Endothelial cell of hepatic sinusoid (primary cell): ENCODE data around the gene SDHB.

ENCODE experiments used
- in situ Hi-C: cut with HindIII; loops from 2 replicates; pipeline ENCODE4 v1.10.0; 2017; ENCODE audit warnings: low sequenced_read_pairs

The SDHB gene

GRCh38 chr1:17047924-17048323 is 5.9 kb downstream of the SDHB start:
- in situ Hi-C loops: loop anchor here (25.0 kb wide), 1 partner anchor 436 kb away; the partner anchor contains the start of gene NBPF1

GRCh38 chr1:17046334-17046657 is 7.5 kb downstream of the SDHB start:
- in situ Hi-C loops: loop anchor here (25.0 kb wide), 1 partner anchor 434 kb away; the partner anchor contains the start of gene NBPF1

DNA sequence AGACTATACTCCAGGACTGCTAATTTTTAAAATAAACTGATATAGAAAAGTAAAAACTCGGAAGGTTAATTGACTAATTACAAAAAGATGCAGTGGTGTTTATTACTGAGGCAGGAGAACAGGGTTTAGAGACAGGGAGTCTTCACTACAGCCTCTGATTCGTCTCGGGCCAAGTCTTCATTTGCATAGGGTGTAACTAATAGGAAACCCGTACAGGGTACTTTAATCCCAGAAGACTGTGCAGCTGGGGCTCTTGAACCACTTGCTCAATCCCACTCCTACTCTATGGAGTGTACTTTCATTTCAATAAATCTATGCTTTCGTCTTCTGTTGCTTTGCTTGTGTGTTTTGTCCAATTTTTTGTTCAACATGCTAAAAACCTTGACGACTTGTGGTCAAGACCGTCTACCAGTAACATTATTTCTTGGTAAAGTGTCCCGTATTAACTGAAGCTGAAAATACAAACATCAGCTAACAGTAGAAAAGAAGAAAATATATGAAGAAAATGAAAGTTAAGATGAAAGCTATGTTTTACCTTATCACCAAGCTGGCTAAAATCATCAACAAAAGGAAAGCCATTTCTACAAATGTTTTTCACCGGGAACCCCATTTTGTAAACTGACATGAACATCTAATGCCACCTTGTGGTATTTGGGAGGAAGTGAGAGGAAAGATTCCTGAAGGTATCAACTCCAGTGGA is 8.0 kb downstream of the SDHB start:
- in situ Hi-C loops: loop anchor here (25.0 kb wide), 1 partner anchor 433 kb away; the partner anchor contains the start of gene NBPF1

DNA sequence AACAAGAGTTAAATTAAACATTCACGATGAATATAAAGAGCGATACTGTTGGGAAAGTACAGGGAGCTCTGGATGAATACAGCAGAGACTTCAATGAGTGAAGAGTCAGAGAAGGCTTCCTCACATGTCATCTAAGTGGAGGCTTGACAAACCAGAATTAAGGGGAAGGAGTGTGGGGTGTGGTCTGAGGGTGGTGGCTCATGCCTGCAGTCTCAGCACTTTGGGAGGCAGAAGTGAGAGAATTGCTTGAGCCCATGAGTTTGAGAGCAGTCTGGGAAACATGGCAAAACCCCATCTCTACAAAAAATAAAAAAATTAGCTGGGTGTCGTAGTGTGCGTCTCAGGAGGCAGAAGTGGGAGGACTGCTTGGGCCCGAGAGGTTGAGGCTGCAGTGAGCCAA is 8.7 kb downstream of the SDHB start:
- in situ Hi-C loops: loop anchor here (25.0 kb wide), 1 partner anchor 433 kb away; the partner anchor contains the start of gene NBPF1

DNA sequence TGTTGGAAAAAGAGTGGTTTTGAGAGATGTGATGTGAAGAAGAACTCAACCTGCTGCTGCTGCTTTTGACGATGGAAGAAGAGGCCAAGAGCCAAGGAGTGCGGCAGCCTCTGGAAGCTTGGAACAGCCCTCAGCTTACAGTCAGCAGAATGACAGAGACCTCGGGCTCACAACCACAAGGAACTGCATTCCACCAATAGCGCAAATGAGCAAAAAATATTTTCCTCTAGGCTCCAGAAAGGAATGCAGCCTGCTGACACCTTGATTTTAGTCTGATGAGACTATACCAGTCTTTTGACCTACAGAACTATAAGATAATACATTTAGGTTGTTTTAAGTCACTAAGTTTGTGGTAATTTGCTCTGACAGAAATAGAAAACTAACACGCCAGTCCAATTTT is 10.2 kb downstream of the SDHB start:
- in situ Hi-C loops: loop anchor here (5.0 to 25.0 kb wide), 2 partner anchors 71 to 431 kb away; partner anchors contain the start of gene NBPF1

DNA sequence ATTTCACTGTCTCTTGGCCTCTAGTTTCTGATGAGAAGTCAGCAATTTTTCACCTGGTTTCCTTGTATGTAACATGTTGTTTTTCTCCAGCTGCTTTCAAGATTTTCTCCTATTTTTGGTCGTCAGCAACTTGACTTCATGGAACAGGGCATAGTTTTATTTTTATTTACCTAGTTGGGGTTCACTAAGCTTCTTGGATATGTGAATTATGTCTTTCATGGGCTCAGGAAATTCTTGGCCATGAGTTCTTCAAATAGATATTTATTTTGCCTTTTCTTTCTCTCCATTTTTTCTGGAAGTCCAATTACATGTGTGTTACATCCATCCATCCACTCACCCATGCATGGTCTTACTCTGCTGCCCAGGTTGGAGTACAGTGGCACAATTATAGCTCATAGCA is 13.7 kb downstream of the SDHB start:
- in situ Hi-C loops: loop anchor here (5.0 to 25.0 kb wide), 2 partner anchors 68 to 428 kb away; partner anchors contain the start of gene NBPF1

GRCh38 chr1:17039522-17039921 is 14.3 kb downstream of the SDHB start:
- in situ Hi-C loops: loop anchor here (25.0 kb wide), 1 partner anchor 427 kb away; the partner anchor contains the start of gene NBPF1

DNA sequence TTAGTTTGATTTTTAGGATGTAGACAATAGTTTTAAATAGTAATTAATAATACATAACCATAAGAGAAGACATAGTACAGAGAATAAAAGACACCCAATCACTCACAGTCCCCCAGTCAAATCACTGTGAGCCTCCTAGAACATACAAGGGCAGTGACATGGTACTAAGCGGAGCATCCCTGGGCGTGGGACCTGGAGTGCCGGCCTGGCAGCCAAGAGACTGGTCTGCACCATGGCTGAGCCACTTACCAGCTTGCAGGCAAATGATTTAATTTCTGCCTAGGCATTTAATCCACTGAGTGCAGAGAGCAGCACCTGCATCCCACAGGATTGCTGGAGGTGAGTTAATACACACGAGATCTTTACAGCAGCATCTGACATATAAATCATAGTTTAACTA is 20.4 kb downstream of the SDHB start:
- in situ Hi-C loops: loop anchor here (25.0 kb wide), 1 partner anchor 421 kb away; the partner anchor contains the start of gene NBPF1

DNA sequence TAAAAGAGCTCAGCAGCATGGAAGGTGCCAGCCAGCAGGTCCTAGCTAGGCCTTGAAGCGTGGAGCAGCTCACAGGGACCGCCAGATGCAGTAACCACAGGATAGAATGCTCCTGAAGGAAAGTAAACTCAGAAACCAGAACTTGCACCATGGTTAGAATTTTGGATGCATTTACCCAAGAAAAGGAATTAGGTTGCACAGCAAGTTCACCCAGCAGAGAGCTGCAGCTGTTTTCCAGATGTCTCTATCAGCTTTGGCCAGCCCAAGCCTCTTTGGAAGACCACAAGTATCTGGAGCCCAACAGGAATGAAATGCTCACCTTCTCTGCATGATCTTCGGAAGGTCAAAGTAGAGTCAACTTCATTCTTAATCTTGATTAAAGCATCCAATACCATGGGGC is 21.1 kb downstream of the SDHB start:
- in situ Hi-C loops: loop anchor here (25.0 kb wide), 1 partner anchor 420 kb away; the partner anchor contains the start of gene NBPF1

- in situ Hi-C loops: loop anchor here (25.0 kb wide), 1 partner anchor 419 kb away; the partner anchor contains the start of gene NBPF1
Measured at GRCh38 chr1:17031436-17031835, 22.4 kb downstream of the SDHB start.

DNA sequence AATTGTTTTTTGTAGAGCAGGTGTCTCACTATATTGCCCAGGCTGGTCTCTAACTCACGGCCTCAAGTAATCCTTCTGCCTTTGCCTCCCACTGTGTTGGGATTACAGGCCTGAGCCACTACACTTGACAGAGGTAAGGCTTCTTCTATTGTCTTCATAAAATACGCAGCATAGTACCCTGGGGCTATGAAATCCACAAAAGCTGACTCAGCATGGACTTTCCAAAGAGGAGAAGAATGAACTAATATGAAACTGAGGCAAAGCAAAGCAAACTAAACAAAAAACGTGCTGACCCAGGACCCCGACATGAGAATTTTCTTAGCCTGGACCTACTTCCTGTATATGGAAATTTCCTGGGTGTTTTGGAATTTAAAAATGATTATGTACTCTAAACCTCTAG is 23.6 kb downstream of the SDHB start:
- in situ Hi-C loops: loop anchor here (25.0 kb wide), 1 partner anchor 418 kb away; the partner anchor contains the start of gene NBPF1

DNA sequence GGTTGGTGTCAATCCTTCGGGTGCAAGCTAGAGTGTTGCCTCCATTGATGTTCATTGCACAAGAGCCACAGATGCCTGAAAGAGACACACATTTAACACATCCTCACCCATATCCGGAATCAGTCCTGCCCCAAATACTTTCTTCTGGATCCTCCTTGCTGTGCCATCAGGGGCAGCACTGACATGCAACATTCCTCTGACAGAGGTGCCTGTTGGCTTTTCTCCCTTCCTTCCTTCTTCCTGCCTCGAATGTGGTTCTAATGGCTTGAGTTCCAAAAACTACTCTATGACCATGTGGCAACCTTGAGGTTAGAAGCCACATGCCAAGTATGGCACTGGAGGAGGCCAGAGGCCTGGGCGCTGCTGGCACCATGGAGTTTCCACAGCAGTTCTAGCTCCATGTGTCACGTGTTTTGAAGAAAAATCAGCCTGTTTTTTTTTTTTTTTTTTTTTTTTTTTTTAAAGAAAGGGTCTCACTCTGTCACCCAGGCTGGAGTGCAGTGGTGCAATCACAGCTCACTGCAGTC is 25.1 kb downstream of the SDHB start:
- in situ Hi-C loops: loop anchor here (25.0 kb wide), 1 partner anchor 416 kb away; the partner anchor contains the start of gene NBPF1

DNA sequence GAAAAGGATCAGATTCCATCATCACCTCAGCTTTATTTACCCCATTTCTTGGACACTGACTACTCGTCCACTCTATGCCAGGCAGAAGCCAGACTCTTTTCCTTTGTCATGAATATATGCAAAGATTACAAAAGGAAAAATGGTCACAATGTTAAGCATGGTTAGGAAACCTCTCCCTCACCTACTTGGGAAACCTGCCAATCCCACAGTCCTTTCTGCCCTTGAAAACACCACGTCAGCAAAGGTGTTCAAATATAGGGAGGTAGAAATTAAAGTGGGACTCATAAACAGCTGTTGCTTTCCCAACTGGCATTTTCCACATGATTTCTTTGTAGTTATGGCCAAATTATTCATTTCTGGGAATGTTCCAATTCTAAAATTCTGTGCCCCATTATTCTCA is 25.9 kb downstream of the SDHB start:
- in situ Hi-C loops: loop anchor here (25.0 kb wide), 1 partner anchor 416 kb away; the partner anchor contains the start of gene NBPF1

DNA sequence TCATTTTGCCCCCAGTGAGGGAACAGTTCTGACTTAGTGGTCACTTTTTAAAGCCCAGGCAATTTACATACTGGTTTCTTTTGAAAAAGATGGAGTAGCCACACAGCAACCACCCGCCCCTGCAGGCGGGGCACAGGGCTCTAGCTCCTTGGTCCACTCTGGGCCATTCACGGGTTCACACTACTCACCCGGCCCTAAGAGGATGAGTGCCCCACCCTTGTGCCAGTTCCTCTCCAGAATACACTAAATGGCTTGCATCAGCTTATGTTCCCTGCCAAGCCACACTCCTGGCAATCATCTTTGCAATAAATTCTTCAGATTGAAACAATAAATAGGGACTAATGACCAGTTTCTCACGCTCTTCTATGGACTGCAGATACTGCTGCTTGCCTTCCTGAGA is 26.4 kb downstream of the SDHB start:
- in situ Hi-C loops: loop anchor here (25.0 kb wide), 1 partner anchor 415 kb away; the partner anchor contains the start of gene NBPF1

GRCh38 chr1:17024721-17025120 is 29.1 kb downstream of the SDHB start:
- in situ Hi-C loops: loop anchor here (25.0 kb wide), 1 partner anchor 412 kb away; the partner anchor contains the start of gene NBPF1

GRCh38 chr1:17023573-17023972 is 30.3 kb downstream of the SDHB start:
- in situ Hi-C loops: no loop called here

- in situ Hi-C loops: no loop called here
Measured at GRCh38 chr1:17023102-17023501, 30.7 kb downstream of the SDHB start.

GRCh38 chr1:17021896-17022295 is 31.9 kb downstream of the SDHB start:
- in situ Hi-C loops: no loop called here

DNA sequence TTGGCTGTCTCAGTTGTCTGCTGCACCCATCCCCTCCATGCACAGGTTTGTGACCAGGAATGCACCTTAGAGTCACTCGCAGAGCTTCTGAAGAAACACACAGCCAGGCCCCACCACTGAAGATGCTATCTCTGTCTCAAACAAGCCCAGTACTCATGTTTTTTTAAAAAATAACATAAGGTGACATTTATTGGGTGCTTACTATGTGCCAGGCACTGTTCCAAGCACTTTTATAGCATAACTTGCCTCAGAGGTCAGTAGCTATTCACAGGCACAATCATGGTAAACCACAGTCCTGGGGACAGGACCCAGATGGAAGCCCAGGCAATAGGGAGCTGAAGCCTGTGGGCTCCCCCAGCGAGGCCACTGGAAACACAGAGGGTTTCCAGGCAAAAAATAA is 33.3 kb downstream of the SDHB start:
- in situ Hi-C loops: no loop called here

DNA sequence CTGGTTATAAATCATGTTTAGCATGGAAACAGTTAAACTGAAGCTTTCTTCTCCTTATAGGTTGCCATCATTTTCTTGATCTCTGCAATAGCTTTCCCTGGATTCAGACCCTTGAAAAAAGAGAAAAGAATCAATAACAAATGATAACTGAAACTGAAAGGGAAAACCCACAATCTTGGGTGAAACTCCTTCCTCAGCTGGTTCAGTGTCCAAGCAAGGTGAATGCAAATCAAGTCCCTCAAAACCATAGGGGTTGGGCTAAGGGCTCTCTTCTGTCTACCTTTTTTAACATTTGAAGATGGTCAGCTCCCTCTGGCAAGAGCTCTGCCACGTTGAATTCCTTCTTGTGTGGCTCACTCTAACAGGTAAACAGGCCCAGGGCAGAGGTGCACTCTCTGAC is 35.0 kb downstream of the SDHB start:
- in situ Hi-C loops: loop anchor here (10.0 kb wide), 3 partner anchors 64 to 356 kb away; partner anchors contain the start of gene PADI6

- in situ Hi-C loops: loop anchor here (10.0 kb wide), 3 partner anchors 63 to 357 kb away; partner anchors contain the start of gene PADI6
Measured at GRCh38 chr1:17017435-17017834, 36.4 kb downstream of the SDHB start.

GRCh38 chr1:17016317-17016661 is 37.5 kb downstream of the SDHB start:
- in situ Hi-C loops: loop anchor here (10.0 kb wide), 3 partner anchors 61 to 359 kb away; partner anchors contain the start of gene PADI6
